ENCODE results near the gene RAB18. TPM values are rescaled to one million over a fixed set of nuclear protein-coding genes. Genes with fewer than 3 reads are reported as not detected.

RAB18 gene
- total and polyA plus RNA-seq, 9 of the 15 experiments (the other 6 are each of a cell fraction or from before 2014, with no cell fraction given): 10.5 to 46.3 (median 32.5) TPM

DNA sequence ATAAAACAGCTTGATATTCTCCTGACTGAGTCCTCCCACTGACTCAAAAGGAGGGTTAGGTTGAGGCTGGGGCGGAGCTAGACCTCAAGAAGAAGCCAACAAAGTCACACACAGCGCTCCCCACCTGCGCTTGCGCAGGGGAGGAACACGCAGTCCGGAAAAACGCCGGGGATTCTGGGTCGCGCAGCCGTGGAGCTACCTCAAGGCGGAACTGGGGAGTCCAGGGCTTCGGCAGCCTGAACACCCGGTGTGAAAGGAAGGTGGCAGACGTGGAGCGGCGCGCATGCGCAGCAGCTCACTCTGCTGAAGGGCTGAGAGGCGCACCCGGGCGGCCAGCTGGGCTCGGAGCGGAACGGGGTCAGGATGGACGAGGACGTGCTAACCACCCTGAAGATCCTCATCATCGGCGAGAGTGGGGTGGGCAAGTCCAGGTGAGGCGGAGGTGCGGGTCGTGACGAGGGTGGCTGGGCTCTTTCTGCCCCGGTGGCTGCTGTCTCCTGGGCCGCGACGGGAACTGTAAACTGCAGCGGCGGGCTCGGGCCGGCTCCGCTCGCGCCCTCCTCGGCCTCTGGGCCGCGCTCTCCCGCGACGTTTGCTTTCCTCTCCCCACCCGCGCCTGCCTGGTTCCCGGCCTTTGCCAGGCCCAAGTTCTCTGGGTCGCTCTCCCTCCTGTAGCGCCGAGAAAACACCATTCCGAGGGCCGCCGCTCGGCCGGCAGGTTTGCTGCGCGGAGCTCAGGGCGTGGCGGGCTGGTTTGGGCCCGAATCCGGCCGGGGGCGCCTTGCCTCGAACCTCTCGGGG lies at the start of gene RAB18 (continued):
- no peak for TF ChIP-seq DNMT1 (IDR thresholded peaks at IDR 0.05)
- peak; percentile 82; the same call in 1 of the 2 replicates for TF ChIP-seq FOXP1 (CRISPR knock-in tag; IDR thresholded peaks at IDR 0.05)
- TF ChIP-seq ESRRA (IDR thresholded peaks at IDR 0.05; ENCODE audit: borderline replicate concordance, low read depth): peak; percentile 74
- TF ChIP-seq CBFB (CRISPR knock-in tag; IDR thresholded peaks at IDR 0.05): peak; percentile 67; the same call in 1 of the 2 replicates
- no peak for TF ChIP-seq CBX1 (IDR thresholded peaks at IDR 0.05; ENCODE audit: low read depth)
- peak in 1 of 2 experiments; percentile 73; a peak in 2 of 4 replicates for TF ChIP-seq FOXK2 (conservative IDR thresholded peaks at IDR 0.05 in 1 of 2, IDR thresholded peaks at IDR 0.05 in 1 of 2; ENCODE audit: low read depth in 2 of 2)
- no peak for TF ChIP-seq ZNF699 (CRISPR knock-in tag; IDR thresholded peaks at IDR 0.05; ENCODE audit: insufficient replicate concordance)
- TF ChIP-seq, protein P1, sequence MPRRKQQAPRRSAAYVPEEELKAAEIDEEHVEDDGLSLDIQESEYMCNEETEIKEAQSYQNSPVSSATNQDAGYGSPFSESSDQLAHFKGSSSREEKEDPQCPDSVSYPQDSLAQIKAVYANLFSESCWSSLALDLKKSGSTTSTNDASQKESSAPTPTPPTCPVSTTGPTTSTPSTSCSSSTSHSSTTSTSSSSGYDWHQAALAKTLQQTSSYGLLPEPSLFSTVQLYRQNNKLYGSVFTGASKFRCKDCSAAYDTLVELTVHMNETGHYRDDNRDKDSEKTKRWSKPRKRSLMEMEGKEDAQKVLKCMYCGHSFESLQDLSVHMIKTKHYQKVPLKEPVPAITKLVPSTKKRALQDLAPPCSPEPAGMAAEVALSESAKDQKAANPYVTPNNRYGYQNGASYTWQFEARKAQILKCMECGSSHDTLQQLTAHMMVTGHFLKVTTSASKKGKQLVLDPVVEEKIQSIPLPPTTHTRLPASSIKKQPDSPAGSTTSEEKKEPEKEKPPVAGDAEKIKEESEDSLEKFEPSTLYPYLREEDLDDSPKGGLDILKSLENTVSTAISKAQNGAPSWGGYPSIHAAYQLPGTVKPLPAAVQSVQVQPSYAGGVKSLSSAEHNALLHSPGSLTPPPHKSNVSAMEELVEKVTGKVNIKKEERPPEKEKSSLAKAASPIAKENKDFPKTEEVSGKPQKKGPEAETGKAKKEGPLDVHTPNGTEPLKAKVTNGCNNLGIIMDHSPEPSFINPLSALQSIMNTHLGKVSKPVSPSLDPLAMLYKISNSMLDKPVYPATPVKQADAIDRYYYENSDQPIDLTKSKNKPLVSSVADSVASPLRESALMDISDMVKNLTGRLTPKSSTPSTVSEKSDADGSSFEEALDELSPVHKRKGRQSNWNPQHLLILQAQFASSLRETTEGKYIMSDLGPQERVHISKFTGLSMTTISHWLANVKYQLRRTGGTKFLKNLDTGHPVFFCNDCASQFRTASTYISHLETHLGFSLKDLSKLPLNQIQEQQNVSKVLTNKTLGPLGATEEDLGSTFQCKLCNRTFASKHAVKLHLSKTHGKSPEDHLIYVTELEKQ (CRISPR knock-in tag; IDR thresholded peaks at IDR 0.05): no peak
- TF ChIP-seq RCOR1 (IDR thresholded peaks at IDR 0.05; ENCODE audit: borderline replicate concordance in 1 of 2, low read depth in 2 of 2, low read length in 2 of 2): peak in 1 of 2 experiments; percentile 37; a peak in 1 of 4 replicates
- peak; percentile 0; the same call in 1 of the 2 replicates for TF ChIP-seq MAFK (IDR thresholded peaks at IDR 0.05; ENCODE audit: low read length)
- TF ChIP-seq ZNF197 (CRISPR knock-in tag; IDR thresholded peaks at IDR 0.05; ENCODE audit: low read depth): 0 out of 2 replicates have a peak, but pooled peaks have one; percentile 7
- peak; percentile 86 for TF ChIP-seq CXXC5 (CRISPR knock-in tag; IDR thresholded peaks at IDR 0.05)
- no peak for TF ChIP-seq CREB3 (tag; conservative IDR thresholded peaks at IDR 0.05; ENCODE audit: low read depth)
- peak; percentile 37; the same call in 1 of the 2 replicates for TF ChIP-seq ZNF239 (CRISPR knock-in tag; IDR thresholded peaks at IDR 0.05)
- peak; percentile 76; the same call in 1 of the 2 replicates for TF ChIP-seq ZNF830 (CRISPR knock-in tag; IDR thresholded peaks at IDR 0.05)
- TF ChIP-seq, protein P2, sequence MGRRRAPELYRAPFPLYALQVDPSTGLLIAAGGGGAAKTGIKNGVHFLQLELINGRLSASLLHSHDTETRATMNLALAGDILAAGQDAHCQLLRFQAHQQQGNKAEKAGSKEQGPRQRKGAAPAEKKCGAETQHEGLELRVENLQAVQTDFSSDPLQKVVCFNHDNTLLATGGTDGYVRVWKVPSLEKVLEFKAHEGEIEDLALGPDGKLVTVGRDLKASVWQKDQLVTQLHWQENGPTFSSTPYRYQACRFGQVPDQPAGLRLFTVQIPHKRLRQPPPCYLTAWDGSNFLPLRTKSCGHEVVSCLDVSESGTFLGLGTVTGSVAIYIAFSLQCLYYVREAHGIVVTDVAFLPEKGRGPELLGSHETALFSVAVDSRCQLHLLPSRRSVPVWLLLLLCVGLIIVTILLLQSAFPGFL (CRISPR knock-in tag; IDR thresholded peaks at IDR 0.05): peak; percentile 58; the same call in 1 of the 2 replicates
- TF ChIP-seq, protein P3, sequence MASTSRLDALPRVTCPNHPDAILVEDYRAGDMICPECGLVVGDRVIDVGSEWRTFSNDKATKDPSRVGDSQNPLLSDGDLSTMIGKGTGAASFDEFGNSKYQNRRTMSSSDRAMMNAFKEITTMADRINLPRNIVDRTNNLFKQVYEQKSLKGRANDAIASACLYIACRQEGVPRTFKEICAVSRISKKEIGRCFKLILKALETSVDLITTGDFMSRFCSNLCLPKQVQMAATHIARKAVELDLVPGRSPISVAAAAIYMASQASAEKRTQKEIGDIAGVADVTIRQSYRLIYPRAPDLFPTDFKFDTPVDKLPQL (IDR thresholded peaks at IDR 0.05; ENCODE audit: extremely low read depth, insufficient read length): no peak
- no peak for TF ChIP-seq ESRRB (CRISPR knock-in tag; IDR thresholded peaks at IDR 0.05; ENCODE audit: borderline replicate concordance)
- peak; percentile 71 to 72 for TF ChIP-seq MAZ (CRISPR knock-in tag; conservative IDR thresholded peaks at IDR 0.05 in 1 of 2, IDR thresholded peaks at IDR 0.05 in 1 of 2)

All from K562 (cell line).